HepG2 (cell line): Measurements from ENCODE around the gene MIF. TPM values are rescaled to one million over a fixed set of nuclear protein-coding genes. Genes with fewer than 3 reads are reported as not detected.
A peak's percentile ranks its signal among the peaks of the same experiment; 100 is the strongest.

Source experiments
- ATF4 ChIP-seq, 2 experiments: fragments of 450-650 bp in 1 of 2; sonication (generic) in 1 of 2; formaldehyde crosslinking; IDR thresholded peaks; 2 replicates each; pipeline versions ENCODE4 v1.5.0 to v1.8.0; 2020 to 2022; ENCODE audit warnings: mild to moderate bottlenecking in 1 of 2, missing genetic modification reagents in 1 of 2
- BORCS8-MEF2B ChIP-seq: sonication (generic); formaldehyde crosslinking; IDR thresholded peaks from 2 replicates; pipeline ENCODE4 v1.8.0; 2022; ENCODE audit warnings: mild to moderate bottlenecking, missing genetic modification reagents
- BRD4 ChIP-seq: sonication (generic); formaldehyde crosslinking; IDR thresholded peaks from 2 replicates; pipeline ENCODE4 v1.4.0; 2020; ENCODE audit warnings: missing genetic modification reagents
- DRAP1 ChIP-seq: IDR thresholded peaks from 2 replicates; pipeline ENCODE4 v1.6.1; 2016; ENCODE audit warnings: missing genetic modification reagents, missing compliant biosample characterization
- ELF1 ChIP-seq: sonication (generic); formaldehyde crosslinking; IDR thresholded peaks from 2 replicates; pipeline ENCODE4 v1.4.0; 2020; ENCODE audit warnings: missing genetic modification reagents
- FLYWCH1 ChIP-seq: sonication (generic); formaldehyde crosslinking; IDR thresholded peaks from 2 replicates; pipeline ENCODE4 v1.8.1; 2023; ENCODE audit warnings: mild to moderate bottlenecking, missing genetic modification reagents
- HBP1 ChIP-seq: IDR thresholded peaks from 2 replicates; pipeline ENCODE4 v1.6.1; 2016; ENCODE audit warnings: low read depth, control low read depth
- PBX3 ChIP-seq: sonication (generic); formaldehyde crosslinking; IDR thresholded peaks from 2 replicates; pipeline ENCODE4 v1.8.1; 2023; ENCODE audit warnings: missing genetic modification reagents, inconsistent platforms, borderline replicate concordance
- PRPF4 ChIP-seq: fragments of 200-400 bp; formaldehyde crosslinking; IDR thresholded peaks from 2 replicates; pipeline ENCODE4 v1.6.1; 2016; ENCODE audit warnings: low read length, low read depth; ENCODE audit not compliant: poor library complexity, severe bottlenecking
- RARA ChIP-seq: IDR thresholded peaks from 2 replicates; pipeline ENCODE4 v1.6.1; 2016; ENCODE audit warnings: missing genetic modification reagents, missing compliant biosample characterization
- RBM22 ChIP-seq: fragments of 200-400 bp; formaldehyde crosslinking; optimal IDR thresholded peaks from 2 replicates; pipeline ENCODE3; 2017; ENCODE audit warnings: mild to moderate bottlenecking, low read length, moderate library complexity
- SP4 ChIP-seq: sonication (generic); formaldehyde crosslinking; IDR thresholded peaks from 2 replicates; pipeline ENCODE4 v1.8.1; 2023; ENCODE audit warnings: mild to moderate bottlenecking, missing genetic modification reagents
- ZBTB44 ChIP-seq: sonication (generic); formaldehyde crosslinking; IDR thresholded peaks from 2 replicates; pipeline ENCODE4 v1.4.0; 2020; ENCODE audit warnings: missing genetic modification reagents
- ZNF10 ChIP-seq: sonication (generic); formaldehyde crosslinking; IDR thresholded peaks from 2 replicates; pipeline ENCODE4 v1.4.0; 2020; ENCODE audit warnings: mild to moderate bottlenecking, low read depth, missing genetic modification reagents, borderline replicate concordance
- ZNF614 ChIP-seq: IDR thresholded peaks from 2 replicates; pipeline ENCODE4 v1.6.1; 2018; ENCODE audit warnings: missing biosample characterization, missing genetic modification reagents, inconsistent platforms, borderline replicate concordance
- ZNF674 ChIP-seq: sonication (generic); formaldehyde crosslinking; IDR thresholded peaks from 2 replicates; pipeline ENCODE4 v1.5.0; 2020; ENCODE audit warnings: low read depth, mild to moderate bottlenecking, missing genetic modification reagents
- ZNF709 ChIP-seq: sonication (generic); formaldehyde crosslinking; IDR thresholded peaks from 2 replicates; pipeline ENCODE4 v1.5.0; 2020; ENCODE audit warnings: mild to moderate bottlenecking, missing genetic modification reagents
- ZNF850 ChIP-seq: sonication (generic); formaldehyde crosslinking; conservative IDR thresholded peaks from 2 replicates; pipeline ENCODE4 v1.9.0; 2021; ENCODE audit warnings: mild to moderate bottlenecking, missing genetic modification reagents
- polyA plus RNA-seq, 8 experiments: library from polyadenylated mRNA; depleted of rRNA in 3 of 8; stranded (reverse) in 7 of 8; unstranded in 1 of 8; fragments of >200 nt; fragmentation: Illumina TruSeq in 4 of 8; extraction: Trizol in 4 of 8; gene quantifications; 2 replicates each; pipeline versions ENCODE4 v1.2.1 to v1.2.3, GENCODE V29; 2011 to 2016; ENCODE audit warnings: low read depth in 4 of 8, missing spikeins in 1 of 8, mixed read lengths in 1 of 8; ENCODE audit not compliant: insufficient read depth in 1 of 8
- total RNA-seq, 5 experiments: library from RNA; depleted of rRNA; stranded (reverse); fragments of >200 nt; fragmentation: Illumina TruSeq; extraction: Trizol; gene quantifications; 2 replicates each; pipeline ENCODE4 v1.2.3, GENCODE V29; 2016; ENCODE audit warnings: low read depth in 1 of 5

The MIF gene
- total and polyA plus RNA-seq, 2 of the 13 experiments (the other 11 are each of a cell fraction or from before 2014, with no cell fraction given), result 634 to 675 TPM

- TF ChIP-seq ZNF10 (CRISPR knock-in tag) (no peak), DRAP1 (no peak), BRD4 (CRISPR knock-in tag) (no peak), HBP1 (peak; percentile 96), FLYWCH1 (CRISPR knock-in tag) (no peak), ZNF709 (CRISPR knock-in tag) (no peak), RARA (CRISPR knock-in tag) (0 out of 2 replicates have a peak, but pooled peaks have one; percentile 21), ELF1 (0 out of 2 replicates have a peak, but pooled peaks have one; percentile 29), BORCS8-MEF2B (CRISPR knock-in tag) (peak; percentile 52; the same call in 1 of the 2 replicates), ZNF850 (CRISPR knock-in tag) (no peak), ZNF674 (CRISPR knock-in tag) (no peak), PRPF4 (no peak), SP4 (no peak), ZNF614 (CRISPR knock-in tag) (0 out of 2 replicates have a peak, but pooled peaks have one; percentile 74), PBX3 (CRISPR knock-in tag) (no peak), ZBTB44 (CRISPR knock-in tag) (peak; percentile 68; the same call in 1 of the 2 replicates), RBM22 (no peak), ATF4 (CRISPR knock-in tag; IDR thresholded peaks at IDR 0.05) (no peak)
These were observed 44.9 kb upstream of the MIF start (continued) for GRCh38 chr22:23849009-23850006.
